ENCODE measurements around the gene APAF1.
A peak's percentile ranks its signal among the peaks of the same experiment; 100 is the strongest.

DNA sequence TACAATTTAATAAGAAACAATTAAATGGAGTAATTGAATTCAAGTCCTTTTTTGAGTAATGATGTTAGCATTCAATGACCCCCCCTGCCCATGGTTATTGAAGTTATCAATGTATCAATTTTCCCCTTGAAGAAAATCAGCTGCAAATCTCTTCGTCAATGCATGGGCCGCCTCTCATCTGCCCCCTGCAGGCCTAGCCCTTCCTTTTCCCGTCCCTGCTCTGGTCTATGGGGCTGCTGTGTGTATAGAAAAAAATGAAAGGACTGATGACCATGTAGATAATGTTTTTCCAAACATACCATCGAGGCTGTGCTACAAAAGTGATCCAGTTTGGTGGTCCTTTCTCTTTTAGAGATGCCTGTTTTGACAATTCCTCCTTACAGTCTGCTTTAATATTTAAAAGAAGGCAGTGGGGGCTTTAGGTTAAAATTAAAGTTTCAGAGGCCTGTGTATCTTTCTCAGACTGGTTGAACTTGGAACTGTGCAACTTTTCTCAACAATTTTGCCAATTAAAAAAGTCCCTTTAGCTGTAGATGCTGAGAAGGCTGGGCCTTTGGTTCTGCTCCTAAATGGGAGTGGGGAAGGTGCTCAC, 98.4 kb downstream of the APAF1 start:
- TF ChIP-seq, protein P1, sequence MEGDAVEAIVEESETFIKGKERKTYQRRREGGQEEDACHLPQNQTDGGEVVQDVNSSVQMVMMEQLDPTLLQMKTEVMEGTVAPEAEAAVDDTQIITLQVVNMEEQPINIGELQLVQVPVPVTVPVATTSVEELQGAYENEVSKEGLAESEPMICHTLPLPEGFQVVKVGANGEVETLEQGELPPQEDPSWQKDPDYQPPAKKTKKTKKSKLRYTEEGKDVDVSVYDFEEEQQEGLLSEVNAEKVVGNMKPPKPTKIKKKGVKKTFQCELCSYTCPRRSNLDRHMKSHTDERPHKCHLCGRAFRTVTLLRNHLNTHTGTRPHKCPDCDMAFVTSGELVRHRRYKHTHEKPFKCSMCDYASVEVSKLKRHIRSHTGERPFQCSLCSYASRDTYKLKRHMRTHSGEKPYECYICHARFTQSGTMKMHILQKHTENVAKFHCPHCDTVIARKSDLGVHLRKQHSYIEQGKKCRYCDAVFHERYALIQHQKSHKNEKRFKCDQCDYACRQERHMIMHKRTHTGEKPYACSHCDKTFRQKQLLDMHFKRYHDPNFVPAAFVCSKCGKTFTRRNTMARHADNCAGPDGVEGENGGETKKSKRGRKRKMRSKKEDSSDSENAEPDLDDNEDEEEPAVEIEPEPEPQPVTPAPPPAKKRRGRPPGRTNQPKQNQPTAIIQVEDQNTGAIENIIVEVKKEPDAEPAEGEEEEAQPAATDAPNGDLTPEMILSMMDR (IDR thresholded peaks at IDR 0.05), result peak in 2 of 5 experiments; percentile 42 to 43
- TF ChIP-seq EP300 (IDR thresholded peaks at IDR 0.05; ENCODE audit: low read depth) (no peak), POLR2AphosphoS5 (IDR thresholded peaks at IDR 0.05) (no peak), POLR2A (IDR thresholded peaks at IDR 0.05) (no peak)
